Measurements from ENCODE around the gene ARHGEF25. TPM values are rescaled to one million over a fixed set of nuclear protein-coding genes. Genes with fewer than 3 reads are reported as not detected.
"Not testable (repeated sequence)": the region's sequence is repeated elsewhere in the genome, so short reads cannot be mapped to it uniquely, and the experiment has no call there.

Gene ARHGEF25
- total and polyA plus RNA-seq, 12 donors = 5.0 to 49.2 (median 9.0) TPM

GRCh38 chr12:57661376-57661775, 50.1 kb downstream of the ARHGEF25 start:
- Histone ChIP-seq H3K27me3 (peaks cover 0 to 12% (median 0%) of the 10 kb centered on the region in 7 donors), H3K4me3 (no peak overlapping the region), H3K36me3 (no peaks in the 10 kb centered on the region), H3K9me3 (peaks cover 0 to 3% (median 0%) of the 10 kb centered on the region in 11 donors), H3K4me1 (no peaks in the 10 kb centered on the region), H3K27ac (no peak overlapping the region)
- 79 to 80% methylated on average over 4 of the region's 4 CpGs for WGBS, 2 donors
- DNase-seq (no peak), ATAC-seq (no peak)
- TF ChIP-seq CTCF (IDR thresholded peaks at IDR 0.05) = no peak
- intact Hi-C loops (cut with DNase I) = no loop called here

- WGBS, 2 donors = 85 to 87% methylated on average over 33 to 34 of the region's 34 CpGs
- H3K4me3 ChIP-seq; H3K4me1 ChIP-seq; DNase-seq; H3K27me3 ChIP-seq; intact Hi-C loops (cut with DNase I); ATAC-seq; H3K27ac ChIP-seq; H3K9me3 ChIP-seq; H3K36me3 ChIP-seq: not testable (repeated sequence)
Observed at GRCh38 chr12:57665066-57665820, 54.0 kb downstream of the ARHGEF25 start.

Other genes with a start within 250 kb of the ARHGEF25 start
- 100 to 1,000 TPM in 1 of 10 donors, 10 to 100 TPM in 9; 43.7 to 107 (median 82.9) TPM for gene R3HDM2, start 180.4 kb upstream of the ARHGEF25 start, total RNA-seq
- gene R3HDM2, start 180.4 kb upstream of the ARHGEF25 start, polyA plus RNA-seq = 10 to 100 TPM; 15.5 to 17.6 TPM
- gene INHBC, start 176.7 kb upstream of the ARHGEF25 start, total RNA-seq = under 1 TPM in 1 of 10 donors, not detected in 9; 0.13 TPM
- gene INHBC, start 176.7 kb upstream of the ARHGEF25 start, polyA plus RNA-seq = under 1 TPM in 1 of 2 donors, not detected in 1; 0.03 TPM
- gene INHBE, start 156.1 kb upstream of the ARHGEF25 start, total RNA-seq = 1 to 10 TPM in 3 of 10 donors, under 1 TPM in 3, not detected in 4; 0.09 to 1.2 (median 0.71) TPM
- under 1 TPM in 1 of 2 donors, not detected in 1; 0.01 TPM for gene INHBE, start 156.1 kb upstream of the ARHGEF25 start, polyA plus RNA-seq
- gene GLI1, start 151.7 kb upstream of the ARHGEF25 start, total RNA-seq = 1 to 10 TPM in 2 of 10 donors, under 1 TPM in 8; 0.12 to 1.2 (median 0.63) TPM
- gene GLI1, start 151.7 kb upstream of the ARHGEF25 start, polyA plus RNA-seq = under 1 TPM; 0.15 to 0.45 TPM
- gene ARHGAP9, start 131.6 kb upstream of the ARHGEF25 start, total RNA-seq = 10 to 100 TPM in 2 of 10 donors, 1 to 10 TPM in 7, under 1 TPM in 1; 0.83 to 17.7 (median 3.8) TPM
- 1 to 10 TPM; 1.8 to 6.7 TPM for gene ARHGAP9, start 131.6 kb upstream of the ARHGEF25 start, polyA plus RNA-seq
- 100 to 1,000 TPM in 1 of 10 donors, 10 to 100 TPM in 9; 56.7 to 105 (median 72.5) TPM for gene MARS1, start 123.4 kb upstream of the ARHGEF25 start, total RNA-seq
- 100 to 1,000 TPM in 1 of 2 donors, 10 to 100 TPM in 1; 94.7 to 108 TPM for gene MARS1, start 123.4 kb upstream of the ARHGEF25 start, polyA plus RNA-seq
- gene DDIT3, start 90.9 kb upstream of the ARHGEF25 start, total RNA-seq = 10 to 100 TPM; 11.2 to 34.1 (median 22.0) TPM
- gene DDIT3, start 90.9 kb upstream of the ARHGEF25 start, polyA plus RNA-seq = 100 to 1,000 TPM in 1 of 2 donors, 10 to 100 TPM in 1; 65.2 to 106 TPM
- 10 to 100 TPM; 22.8 to 46.9 (median 33.5) TPM for gene MBD6, start 88.6 kb upstream of the ARHGEF25 start, total RNA-seq
- gene MBD6, start 88.6 kb upstream of the ARHGEF25 start, polyA plus RNA-seq = 10 to 100 TPM in 1 of 2 donors, 1 to 10 TPM in 1; 8.8 to 35.4 TPM
- 100 to 1,000 TPM in 5 of 10 donors, 10 to 100 TPM in 5; 82.9 to 116 (median 101) TPM for gene DCTN2, start 64.2 kb upstream of the ARHGEF25 start, total RNA-seq
- gene DCTN2, start 64.2 kb upstream of the ARHGEF25 start, polyA plus RNA-seq = 100 to 1,000 TPM in 1 of 2 donors, 10 to 100 TPM in 1; 45.9 to 174 TPM
- under 1 TPM in 5 of 10 donors, not detected in 5; 0.05 to 0.29 (median 0.07) TPM for gene KIF5A, start 61.4 kb upstream of the ARHGEF25 start, total RNA-seq
- under 1 TPM; 0.06 to 0.07 TPM for gene KIF5A, start 61.4 kb upstream of the ARHGEF25 start, polyA plus RNA-seq
- gene PIP4K2C, start 20.2 kb upstream of the ARHGEF25 start, total RNA-seq = 10 to 100 TPM in 9 of 10 donors, 1 to 10 TPM in 1; 9.6 to 17.2 (median 14.7) TPM
- 10 to 100 TPM in 1 of 2 donors, 1 to 10 TPM in 1; 5.8 to 13.6 TPM for gene PIP4K2C, start 20.2 kb upstream of the ARHGEF25 start, polyA plus RNA-seq
- 10 to 100 TPM; 16.9 to 30.2 (median 22.2) TPM for gene DTX3, start 6.6 kb upstream of the ARHGEF25 start, total RNA-seq
- gene DTX3, start 6.6 kb upstream of the ARHGEF25 start, polyA plus RNA-seq = 10 to 100 TPM; 20.9 to 58.2 TPM
- gene B4GALNT1, start 21.8 kb downstream of the ARHGEF25 start, total RNA-seq = 1 to 10 TPM; 2.0 to 9.3 (median 5.5) TPM
- gene B4GALNT1, start 21.8 kb downstream of the ARHGEF25 start, polyA plus RNA-seq = 1 to 10 TPM; 2.4 to 5.3 TPM
- 100 to 1,000 TPM in 7 of 10 donors, 10 to 100 TPM in 3; 84.9 to 181 (median 113) TPM for gene OS9, start 82.7 kb downstream of the ARHGEF25 start, total RNA-seq
- gene OS9, start 82.7 kb downstream of the ARHGEF25 start, polyA plus RNA-seq = 100 to 1,000 TPM in 1 of 2 donors, 10 to 100 TPM in 1; 96.9 to 173 TPM
- gene AGAP2, start 127.3 kb downstream of the ARHGEF25 start, total RNA-seq = 10 to 100 TPM in 2 of 10 donors, 1 to 10 TPM in 8; 3.4 to 13.1 (median 6.6) TPM
- gene AGAP2, start 127.3 kb downstream of the ARHGEF25 start, polyA plus RNA-seq = 10 to 100 TPM in 1 of 2 donors, 1 to 10 TPM in 1; 5.3 to 17.3 TPM
- 10 to 100 TPM; 21.1 to 37.4 (median 26.9) TPM for gene TSPAN31, start 133.6 kb downstream of the ARHGEF25 start, total RNA-seq
- 10 to 100 TPM; 29.8 to 36.6 TPM for gene TSPAN31, start 133.6 kb downstream of the ARHGEF25 start, polyA plus RNA-seq
- 10 to 100 TPM; 37.0 to 74.0 (median 52.0) TPM for gene CDK4, start 140.9 kb downstream of the ARHGEF25 start, total RNA-seq
- 10 to 100 TPM; 21.7 to 61.7 TPM for gene CDK4, start 140.9 kb downstream of the ARHGEF25 start, polyA plus RNA-seq
- gene MARCHF9, start 143.7 kb downstream of the ARHGEF25 start, total RNA-seq = 10 to 100 TPM; 11.2 to 15.0 (median 13.3) TPM
- 10 to 100 TPM; 14.5 to 20.7 TPM for gene MARCHF9, start 143.7 kb downstream of the ARHGEF25 start, polyA plus RNA-seq
- under 1 TPM in 2 of 10 donors, not detected in 8; 0.81 to 0.95 TPM for gene CYP27B1, start 155.6 kb downstream of the ARHGEF25 start, total RNA-seq
- under 1 TPM in 1 of 2 donors, not detected in 1; 0.14 TPM for gene CYP27B1, start 155.6 kb downstream of the ARHGEF25 start, polyA plus RNA-seq
- 10 to 100 TPM in 2 of 10 donors, 1 to 10 TPM in 8; 5.6 to 15.0 (median 7.9) TPM for gene METTL1, start 160.7 kb downstream of the ARHGEF25 start, total RNA-seq
- gene METTL1, start 160.7 kb downstream of the ARHGEF25 start, polyA plus RNA-seq = 10 to 100 TPM; 10.9 to 29.4 TPM
- gene EEF1AKMT3, start 161.2 kb downstream of the ARHGEF25 start, total RNA-seq = 1 to 10 TPM; 1.1 to 2.6 (median 1.6) TPM
- gene EEF1AKMT3, start 161.2 kb downstream of the ARHGEF25 start, polyA plus RNA-seq = 1 to 10 TPM; 1.1 to 1.2 TPM
- gene TSFM, start 171.4 kb downstream of the ARHGEF25 start, total RNA-seq = 10 to 100 TPM; 41.2 to 70.6 (median 52.6) TPM
- gene TSFM, start 171.4 kb downstream of the ARHGEF25 start, polyA plus RNA-seq = 10 to 100 TPM; 22.9 to 58.0 TPM
- 1 to 10 TPM in 9 of 10 donors, under 1 TPM in 1; 1.00 to 2.9 (median 1.7) TPM for gene AVIL, start 207.3 kb downstream of the ARHGEF25 start, total RNA-seq
- gene AVIL, start 207.3 kb downstream of the ARHGEF25 start, polyA plus RNA-seq = 1 to 10 TPM; 1.3 to 8.4 TPM
- gene CTDSP2, start 235.3 kb downstream of the ARHGEF25 start, total RNA-seq = 100 to 1,000 TPM in 2 of 10 donors, 10 to 100 TPM in 8; 76.4 to 138 (median 86.3) TPM
- gene CTDSP2, start 235.3 kb downstream of the ARHGEF25 start, polyA plus RNA-seq = 10 to 100 TPM; 31.2 to 31.7 TPM

Measured in heart right ventricle (tissue), 16 donors.